ENCODE results near the gene CXCR4.

CXCR4 gene

DNA sequence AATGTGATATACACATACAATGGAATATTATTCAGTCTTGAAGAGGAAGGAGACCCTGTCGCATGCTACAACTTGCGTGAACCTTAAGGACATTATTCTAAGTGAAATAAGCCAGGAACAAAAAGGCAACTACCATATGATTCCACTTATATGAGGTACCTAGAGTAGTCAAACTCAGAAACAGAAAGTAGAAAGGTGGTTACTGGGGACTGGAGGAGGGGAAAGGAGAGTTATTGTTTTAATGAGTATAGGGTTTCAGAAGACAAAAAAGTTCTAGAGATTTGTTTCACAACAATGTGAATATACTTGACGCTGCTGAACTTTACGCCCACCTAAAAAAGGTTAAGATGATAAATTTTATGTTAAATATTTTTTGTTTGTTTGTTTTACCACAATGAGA is 47.0 kb downstream of the CXCR4 start:
- DNase-seq (ENCODE audit: extremely low read depth, low read depth), result no peak
- TF ChIP-seq, protein P1, sequence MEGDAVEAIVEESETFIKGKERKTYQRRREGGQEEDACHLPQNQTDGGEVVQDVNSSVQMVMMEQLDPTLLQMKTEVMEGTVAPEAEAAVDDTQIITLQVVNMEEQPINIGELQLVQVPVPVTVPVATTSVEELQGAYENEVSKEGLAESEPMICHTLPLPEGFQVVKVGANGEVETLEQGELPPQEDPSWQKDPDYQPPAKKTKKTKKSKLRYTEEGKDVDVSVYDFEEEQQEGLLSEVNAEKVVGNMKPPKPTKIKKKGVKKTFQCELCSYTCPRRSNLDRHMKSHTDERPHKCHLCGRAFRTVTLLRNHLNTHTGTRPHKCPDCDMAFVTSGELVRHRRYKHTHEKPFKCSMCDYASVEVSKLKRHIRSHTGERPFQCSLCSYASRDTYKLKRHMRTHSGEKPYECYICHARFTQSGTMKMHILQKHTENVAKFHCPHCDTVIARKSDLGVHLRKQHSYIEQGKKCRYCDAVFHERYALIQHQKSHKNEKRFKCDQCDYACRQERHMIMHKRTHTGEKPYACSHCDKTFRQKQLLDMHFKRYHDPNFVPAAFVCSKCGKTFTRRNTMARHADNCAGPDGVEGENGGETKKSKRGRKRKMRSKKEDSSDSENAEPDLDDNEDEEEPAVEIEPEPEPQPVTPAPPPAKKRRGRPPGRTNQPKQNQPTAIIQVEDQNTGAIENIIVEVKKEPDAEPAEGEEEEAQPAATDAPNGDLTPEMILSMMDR (IDR thresholded peaks at IDR 0.05; ENCODE audit: low read depth, low read length), result no peak

DNA sequence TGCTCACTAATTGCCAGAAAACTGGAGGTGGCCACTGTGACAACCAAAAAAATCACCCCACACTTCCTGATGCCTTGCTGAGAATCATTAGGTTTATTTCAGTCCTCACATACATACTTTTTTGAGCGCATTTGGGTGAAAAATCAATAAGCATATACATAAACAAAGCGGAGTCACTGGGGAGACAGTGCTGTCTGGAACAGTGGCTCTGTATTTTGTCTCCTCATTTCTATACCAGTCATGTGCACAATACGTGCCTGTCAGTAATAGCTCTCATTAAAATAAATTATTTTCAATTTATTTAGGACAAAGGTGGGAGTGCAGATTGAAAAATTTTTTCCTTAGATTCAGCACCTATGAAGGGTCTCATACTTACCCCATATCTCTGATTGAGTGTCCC is 48.2 kb downstream of the CXCR4 start:
- no peak for DNase-seq (ENCODE audit: extremely low read depth, low read depth)
- TF ChIP-seq, protein P1 (IDR thresholded peaks at IDR 0.05; ENCODE audit: low read depth, low read length), result no peak

DNA sequence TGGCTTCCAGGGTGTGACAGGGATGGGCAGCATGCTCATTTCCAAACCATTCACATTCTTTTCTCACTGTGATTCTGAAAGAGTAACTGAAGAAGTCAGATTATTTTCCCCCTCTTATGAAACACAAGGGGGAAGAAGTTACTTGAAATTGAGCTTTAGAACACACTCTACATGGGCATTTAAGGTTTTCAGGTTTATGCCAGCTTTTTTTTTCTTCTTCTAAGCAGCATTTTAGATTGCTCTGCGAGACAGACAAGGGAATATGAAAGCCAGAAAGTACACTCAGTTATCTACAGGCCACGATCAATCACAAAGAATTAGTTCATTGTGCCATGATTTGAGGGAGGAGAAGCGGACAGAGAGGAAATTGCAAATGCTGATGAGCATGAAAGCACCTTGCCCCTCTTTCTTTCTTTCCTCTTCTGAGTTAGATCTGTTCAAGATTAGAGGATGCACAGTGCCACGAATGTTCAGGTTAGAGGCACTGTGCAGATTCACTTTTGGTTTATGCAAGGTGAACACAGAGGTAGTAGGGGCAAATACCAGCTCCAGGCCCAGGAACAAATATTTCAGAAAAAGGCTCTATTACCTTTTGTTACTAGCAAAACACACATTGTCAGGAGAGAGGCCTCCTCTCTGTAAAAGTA is 49.2 kb downstream of the CXCR4 start:
- no peak for DNase-seq (ENCODE audit: extremely low read depth, low read depth)
- TF ChIP-seq, protein P1 (IDR thresholded peaks at IDR 0.05; ENCODE audit: low read depth, low read length), result no peak

DNA sequence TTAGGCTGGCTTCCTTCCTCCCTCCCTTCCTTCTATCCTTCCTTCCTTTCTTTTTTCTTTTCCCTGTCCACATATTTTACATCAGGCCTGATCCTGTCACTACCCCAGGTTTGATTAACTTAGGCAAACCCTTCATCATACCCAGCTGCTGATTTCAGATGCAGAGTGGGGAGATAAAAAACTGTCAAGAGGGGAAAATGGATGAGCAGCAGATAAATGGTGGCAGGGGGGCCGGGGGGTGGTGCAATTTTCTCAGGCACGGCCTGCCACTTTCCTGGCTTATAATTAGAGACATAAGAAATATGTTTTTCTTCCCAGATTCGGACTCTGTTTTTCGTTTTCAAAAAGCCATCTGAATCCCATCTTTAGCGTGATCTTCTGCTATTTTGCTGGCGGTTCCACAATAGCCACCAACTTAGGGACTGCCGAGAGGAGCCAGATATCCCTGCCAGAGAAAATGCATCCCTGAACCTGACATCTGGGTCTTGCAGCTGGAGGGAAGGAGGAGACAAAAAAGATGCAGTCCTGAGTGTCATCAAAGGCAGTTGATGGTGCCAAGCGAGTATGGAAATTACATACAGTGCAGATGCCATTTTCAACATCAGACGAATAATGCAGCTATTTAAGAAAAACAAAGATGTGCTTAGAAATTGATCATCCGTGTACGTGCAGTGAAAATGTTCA is 49.9 kb downstream of the CXCR4 start:
- DNase-seq (ENCODE audit: extremely low read depth, low read depth), result no peak
- TF ChIP-seq, protein P1 (IDR thresholded peaks at IDR 0.05; ENCODE audit: low read depth, low read length), result no peak

DNA sequence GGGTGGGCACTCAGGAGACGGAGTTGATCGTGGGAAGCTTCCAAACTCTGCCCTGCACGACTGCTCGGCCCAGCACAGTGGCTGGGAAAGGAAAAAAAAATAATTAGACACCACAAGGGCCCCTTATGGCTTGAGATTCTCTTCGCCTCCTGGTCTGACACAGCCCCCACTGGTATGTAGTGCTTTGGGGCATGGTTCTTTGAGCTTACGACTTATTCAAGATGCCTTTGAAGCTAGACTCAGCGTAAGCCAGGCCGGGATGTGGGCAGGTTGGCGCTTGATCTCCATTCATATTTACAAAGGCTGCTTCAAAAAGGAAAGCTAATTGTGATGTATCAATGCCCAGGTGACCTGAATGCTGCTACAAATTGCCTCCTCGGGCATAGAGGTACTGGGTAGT is 50.5 kb downstream of the CXCR4 start:
- TF ChIP-seq, protein P1 (IDR thresholded peaks at IDR 0.05; ENCODE audit: low read depth, low read length), result no peak
- DNase-seq (ENCODE audit: extremely low read depth, low read depth), result no peak

DNA sequence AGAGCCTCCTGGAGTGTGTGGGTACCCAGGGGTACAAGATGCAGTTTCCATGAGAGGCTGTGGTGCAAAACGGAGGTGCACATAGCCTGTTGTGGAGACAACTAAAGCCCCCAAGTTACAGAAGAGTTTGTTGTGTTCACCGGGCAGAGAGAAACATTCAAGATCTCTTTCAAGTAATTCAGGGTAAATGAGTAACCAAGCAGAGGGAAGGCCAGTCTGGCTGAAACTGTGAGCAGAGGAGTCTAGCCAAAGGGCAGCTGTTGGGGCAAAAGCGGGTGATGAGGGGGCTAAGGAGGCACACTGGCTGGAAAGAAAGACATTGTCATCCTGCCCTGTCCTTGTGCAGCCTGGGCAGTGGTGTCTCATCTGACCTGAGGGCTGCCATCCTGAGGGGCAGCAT is 52.0 kb downstream of the CXCR4 start:
- DNase-seq (ENCODE audit: extremely low read depth, low read depth), result no peak
- TF ChIP-seq, protein P1 (IDR thresholded peaks at IDR 0.05; ENCODE audit: low read depth, low read length), result no peak

DNA sequence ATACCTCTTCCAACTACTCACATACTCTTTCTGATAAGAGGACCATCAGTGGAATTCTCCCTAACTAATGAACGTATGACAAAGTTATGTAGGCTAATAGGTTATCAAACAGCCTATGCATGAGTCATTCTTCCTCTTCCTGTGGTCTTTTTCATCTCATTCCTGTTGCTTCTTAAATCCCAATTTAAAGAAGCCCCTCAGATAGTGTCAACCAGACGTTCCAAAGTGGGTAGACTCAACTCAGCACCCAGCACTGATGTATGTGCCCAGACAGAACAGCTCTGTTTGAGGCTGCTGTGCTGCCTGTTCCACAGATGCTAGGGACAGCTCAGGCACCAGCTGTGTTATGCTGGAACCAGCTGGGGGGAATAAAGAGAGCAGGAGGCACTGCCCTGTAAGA is 52.6 kb downstream of the CXCR4 start:
- no peak for DNase-seq (ENCODE audit: extremely low read depth, low read depth)
- TF ChIP-seq, protein P1 (IDR thresholded peaks at IDR 0.05; ENCODE audit: low read depth, low read length), result no peak
